Fibroblast of skin of left quadriceps (primary cell): ENCODE measurements around the gene KCNJ11.

ENCODE experiments used
- DNase-seq, 2 experiments: peaks; one replicate each; pipeline ENCODE4 v3.0.0-alpha.2; 2013; ENCODE audit warnings: low read depth in 2 of 2

Gene KCNJ11

DNA sequence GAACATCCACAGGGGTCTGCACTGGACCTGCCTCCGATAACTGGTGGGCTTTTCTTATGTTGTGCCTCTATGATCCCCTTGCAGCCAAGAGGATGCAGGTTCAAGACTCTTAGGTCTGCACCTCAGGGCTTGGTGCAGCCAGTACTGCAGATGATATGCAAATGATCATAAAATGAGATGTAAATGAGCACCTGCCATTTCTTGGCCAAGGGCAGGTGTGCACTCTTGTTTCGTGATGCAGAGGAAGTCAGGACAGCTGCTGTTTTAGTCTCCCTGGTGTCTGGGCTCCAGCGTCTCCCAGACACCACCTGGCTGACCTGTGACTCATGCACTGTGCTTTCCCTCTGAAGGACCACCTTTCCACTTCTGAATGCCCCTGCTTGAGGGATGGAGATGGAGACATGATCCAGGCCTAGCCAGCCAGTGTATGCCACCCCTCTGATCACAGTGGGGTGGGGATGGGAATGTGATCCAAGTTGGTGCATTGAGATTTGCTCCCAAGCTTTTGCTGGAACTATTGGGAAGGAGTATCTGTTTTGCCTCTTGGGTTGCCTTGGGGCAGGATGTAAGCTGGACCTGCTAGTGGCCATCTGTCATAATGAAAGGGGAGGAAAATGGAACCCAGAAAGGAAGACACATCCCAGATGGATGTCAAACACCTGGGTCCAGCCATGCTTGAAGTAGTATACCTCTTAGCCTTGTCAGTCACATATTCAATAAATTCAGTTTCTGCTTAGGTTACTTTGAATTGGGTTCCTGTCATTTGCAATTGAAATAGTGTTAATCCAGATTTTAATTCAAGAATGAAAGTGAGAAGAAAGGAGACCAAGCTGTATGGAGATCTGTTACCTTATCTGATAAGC is 3.3 kb upstream of the KCNJ11 start:
- no peak for DNase-seq

- DNase-seq: no peak
Observed at GRCh38 chr11:17389957-17390649, 1.6 kb upstream of the KCNJ11 start.

DNA sequence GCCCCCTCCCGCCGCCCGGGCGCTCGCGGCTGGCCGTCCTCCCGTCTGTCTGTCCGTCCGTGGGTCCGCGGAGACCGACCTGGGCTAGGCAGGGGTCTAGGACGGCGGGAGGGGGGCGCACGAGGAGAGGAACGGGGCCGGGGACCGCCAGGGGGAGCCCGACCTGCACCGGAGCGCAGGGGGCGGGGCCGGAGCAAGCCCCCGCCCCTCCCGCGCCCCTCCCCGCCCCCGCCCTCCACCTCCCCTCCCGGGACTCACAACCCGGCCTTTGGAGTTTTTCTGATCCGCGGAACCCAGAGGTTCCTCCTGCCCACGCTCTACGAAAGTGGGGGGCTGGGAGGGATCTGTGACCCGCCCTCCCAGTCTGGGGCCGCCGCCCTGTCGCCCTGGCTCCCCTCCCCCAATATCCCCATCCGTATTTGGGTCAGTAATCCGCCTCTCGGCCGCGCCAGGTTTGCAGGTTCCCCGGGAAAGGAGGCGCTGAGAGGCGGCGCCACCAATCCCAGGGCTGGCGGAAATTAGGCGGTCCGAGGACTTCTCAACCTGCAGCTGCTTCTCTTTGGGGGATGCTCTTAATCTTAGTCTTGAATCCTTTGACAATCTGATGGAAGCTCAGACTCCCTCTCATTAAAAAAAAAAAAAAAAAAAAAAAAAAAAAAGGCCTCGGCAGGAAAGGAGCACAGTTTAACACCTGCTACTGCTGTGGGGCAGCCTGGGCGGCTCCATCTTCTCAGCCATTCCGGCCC is 925 bp upstream of the KCNJ11 start:
- no peak for DNase-seq

DNA sequence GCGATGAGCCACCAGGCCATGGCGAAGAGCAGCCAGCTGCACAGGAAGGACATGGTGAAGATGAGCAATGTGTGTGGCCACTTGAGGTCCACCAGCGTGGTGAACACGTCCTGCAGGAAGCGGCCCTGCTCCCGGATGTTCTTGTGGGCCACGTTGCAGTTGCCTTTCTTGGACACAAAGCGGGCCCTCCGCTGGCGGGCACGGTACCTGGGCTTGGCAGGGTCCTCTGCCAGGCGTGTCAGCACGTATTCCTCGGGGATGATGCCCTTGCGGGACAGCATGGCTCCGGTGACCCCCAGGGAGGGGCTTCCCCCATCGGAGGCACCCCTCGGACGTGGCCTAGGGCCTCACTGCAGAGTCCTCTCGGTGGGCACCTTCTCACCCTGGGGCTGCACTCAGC is 648 bp downstream of the KCNJ11 start:
- no peak for DNase-seq

- DNase-seq: no peak
Observed at GRCh38 chr11:17387254-17387653, 1.2 kb downstream of the KCNJ11 start.

DNA sequence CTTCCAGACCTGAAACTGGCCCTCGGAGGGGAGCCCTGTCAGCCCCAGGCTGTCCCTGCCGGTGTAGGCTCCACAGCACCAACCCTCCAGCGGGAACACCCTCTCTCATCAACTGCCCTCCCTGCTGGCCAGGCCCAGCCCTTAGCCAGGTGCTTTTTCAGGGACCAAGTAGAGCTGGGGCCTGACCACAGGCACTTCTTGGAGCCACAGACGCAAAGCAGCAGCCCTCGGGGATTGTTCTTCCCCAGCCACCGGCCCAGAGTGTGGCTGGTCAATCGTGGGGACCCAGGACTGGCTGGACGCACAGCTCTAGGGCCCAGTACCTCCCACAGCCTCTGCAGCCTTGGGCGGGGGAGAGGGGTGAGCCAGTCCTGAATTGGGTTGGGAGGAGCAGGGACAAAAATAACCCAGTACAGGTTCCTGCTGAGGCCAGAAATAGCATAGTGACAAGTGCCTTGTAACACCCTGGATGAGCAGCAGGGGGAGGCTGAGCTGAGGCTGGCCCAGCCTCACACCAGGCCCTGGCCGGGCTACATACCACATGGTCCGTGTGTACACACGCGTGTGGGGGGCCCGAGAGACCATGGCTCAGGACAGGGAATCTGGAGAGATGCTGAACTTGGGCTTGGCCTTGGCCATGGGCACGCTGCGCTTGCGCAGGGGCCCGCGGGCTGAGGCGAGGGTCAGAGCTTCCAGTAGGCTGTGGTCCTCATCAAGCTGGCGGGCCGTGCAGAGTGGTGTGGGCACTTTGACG is 2.0 kb downstream of the KCNJ11 start:
- no peak for DNase-seq

DNA sequence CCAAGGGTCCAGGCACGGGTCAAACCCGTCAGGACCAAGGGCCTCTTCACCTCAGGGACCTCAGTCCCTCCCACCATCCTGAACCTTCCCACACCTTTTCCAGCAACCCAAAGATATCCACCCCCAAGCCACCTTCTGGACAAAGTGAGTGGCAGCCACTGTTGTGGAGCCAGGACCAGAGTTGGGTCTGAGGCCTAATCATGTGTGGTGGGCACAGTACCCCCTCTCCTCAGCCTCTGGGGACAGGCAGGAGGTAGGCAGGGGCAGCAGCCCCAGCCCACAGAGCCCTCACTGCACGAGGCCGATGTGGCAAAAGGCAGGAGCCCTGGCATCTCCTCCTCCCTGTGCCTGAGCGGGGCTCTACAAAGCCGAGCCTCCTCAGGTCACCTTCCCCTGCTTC is 2.5 kb downstream of the KCNJ11 start:
- DNase-seq: no peak

DNA sequence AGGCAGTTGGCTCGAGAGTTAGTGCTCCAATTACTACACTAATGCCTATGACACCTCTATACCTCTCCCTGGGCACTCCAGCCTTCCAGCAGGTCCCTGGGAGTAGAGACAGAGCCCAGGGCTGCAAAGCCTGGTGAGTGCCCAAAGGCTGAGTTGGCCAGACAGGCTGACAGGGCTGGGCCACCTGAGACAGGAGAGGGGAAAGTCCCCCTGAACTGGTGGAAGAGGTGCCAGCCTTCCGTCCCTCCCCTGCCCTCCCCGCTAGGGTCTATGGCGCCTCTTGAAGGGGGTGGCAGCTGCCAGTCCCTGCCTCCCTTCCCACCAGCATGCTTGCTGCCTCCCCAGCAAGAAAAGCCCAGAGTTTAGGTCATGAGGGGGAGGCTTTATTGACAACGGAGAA is 3.0 kb downstream of the KCNJ11 start:
- no peak for DNase-seq

DNA sequence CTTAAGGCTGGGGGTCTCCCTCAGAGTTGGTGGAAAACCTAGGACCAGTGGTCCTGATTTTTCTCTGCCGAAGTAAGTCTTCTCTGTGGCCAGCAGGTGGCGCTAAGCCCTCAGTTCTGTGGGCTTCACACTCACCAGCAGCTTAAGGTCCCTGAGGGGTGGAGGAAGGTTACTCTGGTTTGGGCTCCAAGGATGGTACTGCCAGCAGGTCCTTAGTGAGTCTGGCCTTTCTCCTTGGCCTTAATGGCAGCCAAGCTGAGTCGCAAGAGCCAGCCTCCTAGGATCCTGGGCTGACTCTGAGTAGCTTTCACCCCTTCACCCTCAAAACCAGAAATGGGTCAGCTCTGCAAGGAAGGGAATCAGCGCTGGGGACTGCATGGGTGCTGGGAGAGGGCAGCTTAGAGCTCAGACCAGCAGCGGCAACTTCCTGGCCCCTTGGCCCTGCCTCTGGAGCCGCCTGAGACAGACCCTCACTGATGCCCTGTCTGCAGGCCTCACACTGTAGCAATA is 4.4 kb downstream of the KCNJ11 start:
- peak; percentile 55 to 61 for DNase-seq

DNA sequence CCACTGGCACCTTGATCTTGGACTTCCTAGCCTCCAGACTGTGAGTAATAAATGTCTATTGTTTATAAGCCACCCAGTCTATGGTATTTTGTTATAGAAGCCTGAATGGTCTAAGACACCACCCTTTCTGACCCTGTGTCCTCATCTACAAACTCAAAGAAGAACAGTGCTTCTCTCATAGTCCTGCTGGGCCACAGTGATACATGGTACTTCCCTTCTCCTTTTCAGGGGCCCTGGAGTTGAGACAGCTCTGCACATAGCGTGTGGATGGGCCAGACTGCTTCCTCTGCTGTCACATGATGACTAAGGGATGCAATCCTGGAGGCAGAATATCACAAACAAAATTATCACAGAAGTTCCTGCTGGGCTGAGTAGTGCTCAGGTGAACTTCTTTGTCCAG is 5.0 kb downstream of the KCNJ11 start:
- no peak for DNase-seq

- no peak for DNase-seq
Observed at GRCh38 chr11:17382046-17382728, 6.3 kb downstream of the KCNJ11 start.

- no peak for DNase-seq
Observed at GRCh38 chr11:17381156-17381555, 7.3 kb downstream of the KCNJ11 start.

- no peak for DNase-seq
Observed at GRCh38 chr11:17379383-17380180, 8.9 kb downstream of the KCNJ11 start.

- DNase-seq: no peak
Observed at GRCh38 chr11:17378655-17379054, 9.8 kb downstream of the KCNJ11 start.

GRCh38 chr11:17376493-17376892 is 12.0 kb downstream of the KCNJ11 start:
- no peak for DNase-seq

GRCh38 chr11:17375547-17375946 is 12.9 kb downstream of the KCNJ11 start:
- no peak for DNase-seq

GRCh38 chr11:17371614-17372013 is 16.8 kb downstream of the KCNJ11 start:
- no peak for DNase-seq

GRCh38 chr11:17369684-17370243 is 18.7 kb downstream of the KCNJ11 start:
- DNase-seq: no peak

GRCh38 chr11:17369094-17369493 is 19.4 kb downstream of the KCNJ11 start:
- no peak for DNase-seq

DNA sequence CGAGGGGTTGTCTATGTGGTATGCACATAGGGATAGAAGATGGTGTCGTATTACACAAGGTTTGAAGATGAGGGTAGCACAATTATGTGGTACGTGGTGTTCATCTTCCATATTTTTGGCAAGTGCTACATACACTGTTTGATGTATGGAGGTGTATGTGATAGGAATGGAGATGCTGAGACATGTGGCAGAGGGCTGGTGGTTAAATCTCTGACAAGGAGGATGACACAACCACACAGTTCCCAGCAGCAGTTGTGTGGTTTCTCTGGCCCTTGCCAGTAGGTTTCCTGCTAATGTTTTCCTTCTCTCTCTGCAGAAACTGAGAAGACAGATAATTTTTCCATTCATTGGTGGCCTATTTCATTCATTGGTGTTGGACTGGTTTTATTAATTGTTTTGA is 19.9 kb downstream of the KCNJ11 start:
- DNase-seq: no peak
